Rectal smooth muscle tissue (tissue), 1 donor: ENCODE results near the gene MAK.
"Not testable (repeated sequence)": the region's sequence is repeated elsewhere in the genome, so short reads cannot be mapped to it uniquely, and the experiment has no call there.

Source experiments
- H3K27ac ChIP-seq: one replicate; pipeline ENCODE4 v1.7.0; 2013; ENCODE audit warnings: low read depth, low read length, inconsistent platforms
- H3K27me3 ChIP-seq: one replicate; pipeline ENCODE4 v1.7.0; 2013; ENCODE audit warnings: low read length; ENCODE audit not compliant: control insufficient read depth, insufficient read depth
- H3K36me3 ChIP-seq: one replicate; pipeline ENCODE4 v1.7.0; 2013; ENCODE audit warnings: low read length; ENCODE audit not compliant: control insufficient read depth, insufficient read depth
- H3K4me1 ChIP-seq: one replicate; pipeline ENCODE4 v1.7.0; 2013; ENCODE audit warnings: low read length; ENCODE audit not compliant: control insufficient read depth, insufficient read depth
- H3K4me3 ChIP-seq: one replicate; pipeline ENCODE4 v1.7.0; 2013; ENCODE audit warnings: low read length
- H3K9ac ChIP-seq: one replicate; pipeline ENCODE4 v1.7.0; 2013; ENCODE audit warnings: low read length

The MAK gene

GRCh38 chr6:10847684-10848083 lies 9.3 kb upstream of the MAK start:
- Histone ChIP-seq H3K9ac (no peak overlapping the region), H3K36me3 (no peaks in the 10 kb centered on the region), H3K4me1 (no peaks in the 10 kb centered on the region), H3K4me3 (no peak overlapping the region), H3K27ac (no peak overlapping the region), H3K27me3 (no peaks in the 10 kb centered on the region)

- H3K9ac ChIP-seq: no peak overlapping the region
- H3K4me1 ChIP-seq: no peaks in the 10 kb centered on the region
- H3K27ac ChIP-seq: no peak overlapping the region
- no peaks in the 10 kb centered on the region for H3K27me3 ChIP-seq
- H3K4me3 ChIP-seq: no peak overlapping the region
- H3K36me3 ChIP-seq: no peaks in the 10 kb centered on the region
These were observed 5.2 kb upstream of the MAK start for GRCh38 chr6:10843554-10843953.

GRCh38 chr6:10838794-10839333 lies 525 bp upstream of the MAK start:
- Histone ChIP-seq H3K9ac (no peak overlapping the region), H3K4me1 (no peaks in the 10 kb centered on the region), H3K27me3 (peaks cover 4% of the 10 kb centered on the region), H3K36me3 (no peaks in the 10 kb centered on the region), H3K27ac (no peak overlapping the region), H3K4me3 (peak overlapping the region; percentile 71)

- Histone ChIP-seq H3K27ac (no peak overlapping the region), H3K4me1 (no peaks in the 10 kb centered on the region), H3K4me3 (peak overlapping the region; percentile 71), H3K27me3 (peaks cover 4% of the 10 kb centered on the region), H3K9ac (no peak overlapping the region), H3K36me3 (no peaks in the 10 kb centered on the region)
These were observed 731 bp downstream of the MAK start for GRCh38 chr6:10837622-10837994.

GRCh38 chr6:10837009-10837621 lies 1.2 kb downstream of the MAK start:
- Histone ChIP-seq H3K4me1 (no peaks in the 10 kb centered on the region), H3K4me3 (peak overlapping the region; percentile 71), H3K27ac (no peak overlapping the region), H3K36me3 (no peaks in the 10 kb centered on the region), H3K27me3 (peaks cover 4% of the 10 kb centered on the region), H3K9ac (no peak overlapping the region)

- Histone ChIP-seq H3K9ac (no peak overlapping the region), H3K27ac (no peak overlapping the region), H3K4me3 (no peak overlapping the region), H3K36me3 (no peaks in the 10 kb centered on the region), H3K4me1 (no peaks in the 10 kb centered on the region), H3K27me3 (peaks cover 4% of the 10 kb centered on the region)
These were observed 3.5 kb downstream of the MAK start for GRCh38 chr6:10834823-10835222.

GRCh38 chr6:10831609-10832008 lies 6.7 kb downstream of the MAK start:
- peaks cover 2% of the 10 kb centered on the region for H3K36me3 ChIP-seq
- H3K4me1 ChIP-seq: no peaks in the 10 kb centered on the region
- H3K9ac ChIP-seq: no peak overlapping the region
- H3K27me3 ChIP-seq: peaks cover 4% of the 10 kb centered on the region
- H3K27ac ChIP-seq: no peak overlapping the region
- no peak overlapping the region for H3K4me3 ChIP-seq

GRCh38 chr6:10824819-10825218 lies 13.5 kb downstream of the MAK start:
- H3K27ac ChIP-seq: no peak overlapping the region
- H3K27me3 ChIP-seq: no peaks in the 10 kb centered on the region
- no peak overlapping the region for H3K4me3 ChIP-seq
- H3K9ac ChIP-seq: no peak overlapping the region
- H3K36me3 ChIP-seq: peaks cover 2% of the 10 kb centered on the region
- no peaks in the 10 kb centered on the region for H3K4me1 ChIP-seq

GRCh38 chr6:10824297-10824696 lies 14.0 kb downstream of the MAK start:
- Histone ChIP-seq H3K27me3 (no peaks in the 10 kb centered on the region), H3K4me1 (no peaks in the 10 kb centered on the region), H3K4me3 (no peak overlapping the region), H3K9ac (no peak overlapping the region), H3K36me3 (peaks cover 2% of the 10 kb centered on the region), H3K27ac (no peak overlapping the region)

- not testable (repeated sequence) for H3K36me3 ChIP-seq, H3K9ac ChIP-seq, H3K4me1 ChIP-seq, H3K27ac ChIP-seq, H3K4me3 ChIP-seq, H3K27me3 ChIP-seq
These were observed 24.2 kb downstream of the MAK start for GRCh38 chr6:10814176-10814575.

GRCh38 chr6:10809098-10809497 lies 29.2 kb downstream of the MAK start:
- Histone ChIP-seq H3K4me3 (no peak overlapping the region), H3K36me3 (no peaks in the 10 kb centered on the region), H3K9ac (no peak overlapping the region), H3K4me1 (no peaks in the 10 kb centered on the region), H3K27ac (no peak overlapping the region), H3K27me3 (no peaks in the 10 kb centered on the region)

- no peaks in the 10 kb centered on the region for H3K4me1 ChIP-seq
- H3K36me3 ChIP-seq: no peaks in the 10 kb centered on the region
- H3K9ac ChIP-seq: no peak overlapping the region
- H3K4me3 ChIP-seq: no peak overlapping the region
- H3K27ac ChIP-seq: no peak overlapping the region
- H3K27me3 ChIP-seq: no peaks in the 10 kb centered on the region
These were observed 30.0 kb downstream of the MAK start for GRCh38 chr6:10808376-10808775.

- no peak overlapping the region for H3K9ac ChIP-seq
These were observed 37.0 kb downstream of the MAK start for GRCh38 chr6:10801224-10801848.

More at GRCh38 chr6:10801224-10801848, 37.0 kb downstream of the MAK start:
- Histone ChIP-seq H3K27ac (no peak overlapping the region), H3K4me1 (no peaks in the 10 kb centered on the region), H3K27me3 (no peaks in the 10 kb centered on the region), H3K36me3 (no peaks in the 10 kb centered on the region), H3K4me3 (no peak overlapping the region)
